ENCODE results near the gene SLC6A9.

Gene SLC6A9

DNA sequence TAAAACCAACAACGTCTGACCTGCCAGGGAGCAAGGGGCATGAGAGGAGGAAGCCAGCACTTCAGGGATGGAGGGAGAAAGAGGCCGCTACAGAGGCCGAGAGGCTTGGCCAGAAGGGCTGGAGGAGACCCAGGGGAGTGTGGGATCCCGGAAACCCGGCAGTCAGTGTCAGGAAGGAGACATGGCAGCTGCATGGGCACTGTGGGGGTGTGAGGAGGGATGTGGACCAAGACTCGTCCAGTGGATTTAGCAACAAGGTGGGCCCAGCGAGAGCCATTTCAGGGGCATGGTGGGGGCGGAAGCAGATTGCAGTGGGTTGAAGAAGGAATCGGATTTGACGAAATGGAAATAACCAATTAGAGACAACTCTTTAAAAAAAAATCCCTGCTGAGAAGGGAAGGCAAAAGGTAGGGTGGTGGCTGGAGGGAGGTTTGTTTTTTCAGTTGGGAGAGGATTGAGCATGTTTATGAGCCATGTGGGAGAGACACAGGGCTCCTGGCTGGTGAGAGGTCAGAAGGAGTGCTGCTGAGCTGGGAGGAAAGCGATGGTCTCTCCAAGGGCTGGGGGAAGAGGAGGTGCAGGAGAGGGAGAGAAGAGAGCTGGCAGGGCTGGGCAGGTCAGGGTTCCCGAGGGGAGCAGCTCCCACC lies 47.9 kb downstream of the SLC6A9 start:
- no peak for DNase-seq (ENCODE audit: low read depth)

DNA sequence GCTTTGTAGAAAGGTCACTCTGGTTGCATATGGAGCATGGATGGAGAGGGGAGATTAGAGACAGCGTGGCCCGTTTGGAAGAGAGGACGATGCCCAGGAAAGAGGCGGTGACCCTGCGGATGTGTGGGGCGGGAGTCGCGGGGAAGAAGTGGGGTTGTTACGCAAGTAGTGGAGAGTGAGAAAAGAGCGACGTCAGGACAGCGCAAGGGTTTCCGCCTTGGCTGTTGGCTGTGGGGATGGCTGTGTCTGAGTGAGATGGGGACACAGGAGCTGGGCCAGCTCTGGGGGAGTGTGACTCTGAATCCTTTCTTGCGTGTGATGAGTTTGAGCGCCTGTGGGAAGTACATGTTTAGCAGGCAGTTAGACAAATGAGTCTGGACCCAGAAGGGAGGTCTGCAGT lies 48.5 kb downstream of the SLC6A9 start:
- DNase-seq (ENCODE audit: low read depth), result no peak

DNA sequence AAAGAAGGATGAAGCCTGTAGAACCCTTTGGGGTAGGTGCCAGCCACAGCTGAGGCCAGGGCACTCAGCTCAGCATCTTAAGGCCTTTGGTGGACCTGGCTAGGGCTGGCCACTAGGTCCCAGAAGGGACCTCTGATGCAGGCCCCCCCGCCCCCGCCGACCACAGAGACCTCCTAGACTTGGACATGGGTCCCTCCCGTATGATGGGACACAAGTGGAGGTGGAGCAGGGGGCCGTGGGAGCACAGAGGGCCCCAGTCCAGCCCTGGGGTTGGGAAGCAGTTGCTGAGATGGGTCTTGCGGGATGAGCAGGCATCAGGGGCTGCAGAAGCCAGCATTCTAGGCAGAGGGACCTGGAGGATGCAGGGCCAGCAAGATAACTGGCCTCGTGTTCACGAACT lies 49.0 kb downstream of the SLC6A9 start:
- DNase-seq (ENCODE audit: low read depth), result no peak

DNA sequence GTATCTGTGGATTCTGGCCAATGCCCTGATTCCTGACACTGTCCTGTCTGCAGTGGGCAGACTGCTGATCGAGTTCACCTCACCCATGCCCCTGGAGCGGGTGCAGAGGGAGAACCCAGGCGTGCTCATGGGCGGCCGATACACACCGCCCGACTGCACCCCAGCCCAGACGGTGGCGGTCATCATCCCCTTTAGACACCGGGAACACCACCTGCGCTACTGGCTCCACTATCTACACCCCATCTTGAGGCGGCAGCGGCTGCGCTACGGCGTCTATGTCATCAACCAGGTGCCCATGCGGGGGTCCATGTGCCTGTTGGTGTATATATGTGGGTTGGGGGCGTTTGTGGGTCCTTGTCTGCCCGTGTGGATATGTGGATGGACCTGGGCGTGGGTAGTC lies 49.6 kb downstream of the SLC6A9 start:
- DNase-seq (ENCODE audit: low read depth), result no peak

DNA sequence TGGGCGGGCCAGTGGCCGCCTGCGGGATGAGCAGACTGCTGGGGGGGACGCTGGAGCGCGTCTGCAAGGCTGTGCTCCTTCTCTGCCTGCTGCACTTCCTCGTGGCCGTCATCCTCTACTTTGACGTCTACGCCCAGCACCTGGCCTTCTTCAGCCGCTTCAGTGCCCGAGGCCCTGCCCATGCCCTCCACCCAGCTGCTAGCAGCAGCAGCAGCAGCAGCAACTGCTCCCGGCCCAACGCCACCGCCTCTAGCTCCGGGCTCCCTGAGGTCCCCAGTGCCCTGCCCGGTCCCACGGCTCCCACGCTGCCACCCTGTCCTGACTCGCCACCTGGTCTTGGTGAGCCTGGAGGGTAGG lies 50.1 kb downstream of the SLC6A9 start:
- no peak for DNase-seq (ENCODE audit: low read depth)

DNA sequence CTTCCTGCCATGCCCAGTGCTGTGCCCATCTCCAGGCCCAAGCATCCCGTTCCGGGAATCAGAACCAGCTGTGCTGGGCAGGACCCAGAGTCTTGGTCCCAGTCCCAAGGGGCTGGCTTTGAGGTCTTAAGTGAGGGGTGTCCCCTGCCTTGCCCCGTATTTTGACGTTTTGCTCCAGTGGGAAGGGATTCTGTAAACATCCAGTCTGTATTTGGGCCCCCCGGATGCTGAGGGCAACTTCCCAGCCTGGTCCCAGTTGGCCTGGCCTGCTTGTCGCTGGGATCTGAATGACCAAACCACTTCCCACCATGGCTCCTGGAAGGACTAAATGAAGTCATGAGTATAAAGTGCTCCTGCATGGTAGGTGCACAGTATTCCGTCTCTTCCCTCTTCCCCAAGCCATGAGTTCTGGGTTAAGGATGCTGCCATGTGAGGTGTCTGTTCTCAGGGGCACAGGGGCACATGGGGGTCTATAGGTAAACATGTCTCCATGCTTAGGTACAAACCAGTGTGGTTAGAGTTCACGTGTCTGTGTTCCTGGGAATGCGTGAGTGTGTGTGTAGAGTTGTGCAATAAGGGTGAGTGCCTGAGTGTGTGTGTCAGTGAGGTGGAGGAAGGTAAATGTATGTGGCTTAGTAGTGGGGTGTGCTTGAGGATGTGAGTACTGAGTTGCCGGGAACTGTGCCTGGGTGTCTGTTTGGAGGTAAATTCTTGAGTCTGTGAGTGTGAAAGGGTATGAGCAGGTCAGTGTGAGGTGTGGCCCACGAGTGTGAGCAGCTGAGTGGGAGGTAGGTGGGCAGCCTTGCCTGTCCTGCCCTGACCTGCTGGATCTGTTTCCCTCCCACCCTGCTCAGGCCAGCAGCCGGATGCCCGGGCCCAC lies 50.8 kb downstream of the SLC6A9 start:
- DNase-seq (ENCODE audit: low read depth), result peak; percentile 46

DNA sequence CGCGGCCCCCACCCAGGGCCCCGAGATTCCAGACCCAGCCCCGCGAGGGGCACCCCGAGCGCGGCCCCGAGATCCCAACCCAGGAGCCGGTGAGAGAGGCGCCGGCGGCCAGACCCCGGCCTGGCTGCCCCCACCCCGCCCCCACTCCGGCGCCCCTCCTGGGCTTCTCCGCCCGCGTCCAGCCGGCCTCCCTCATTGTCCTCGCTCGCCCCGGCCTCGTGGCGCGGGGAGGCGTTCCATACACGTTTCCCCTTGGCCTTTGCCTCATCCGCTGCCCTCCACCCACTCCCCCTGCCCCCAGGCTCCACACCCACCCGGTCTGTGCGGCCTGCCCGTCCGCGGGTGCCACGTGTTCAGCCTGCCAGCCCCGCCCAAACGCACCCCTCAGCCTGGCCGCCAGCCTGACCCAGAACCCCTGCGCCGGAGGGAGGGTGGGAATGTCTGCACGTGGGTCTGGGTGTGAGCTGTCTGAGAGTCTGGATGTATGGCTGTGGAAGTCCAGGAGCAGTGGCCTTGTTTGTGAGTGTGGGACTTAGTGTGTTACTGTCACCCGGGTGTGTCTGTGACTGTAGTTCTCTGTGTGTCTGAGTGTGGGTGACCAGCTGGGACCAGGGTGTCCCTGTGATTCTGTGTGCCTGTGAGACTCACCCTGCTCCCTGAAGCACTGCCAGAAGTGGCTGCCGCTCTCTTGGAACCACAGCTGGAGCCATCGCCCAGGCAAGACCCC lies 51.6 kb downstream of the SLC6A9 start:
- DNase-seq (ENCODE audit: low read depth), result peak; percentile 69

DNA sequence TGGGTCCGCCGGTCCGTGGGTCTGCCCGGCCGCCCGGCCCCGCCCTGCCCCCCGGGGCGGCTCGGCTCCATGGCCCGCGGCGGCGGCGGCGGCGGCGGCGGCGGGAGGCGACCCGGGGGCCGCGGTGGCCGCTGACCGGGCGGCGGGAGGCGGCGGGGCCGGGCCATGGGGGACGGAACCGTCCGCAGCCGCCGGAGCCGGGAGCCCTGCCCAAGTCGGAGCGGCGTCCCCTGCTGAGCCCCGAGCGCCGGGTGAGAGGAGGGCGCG lies 52.1 kb downstream of the SLC6A9 start:
- peak; percentile 15 for DNase-seq (ENCODE audit: low read depth)

DNA sequence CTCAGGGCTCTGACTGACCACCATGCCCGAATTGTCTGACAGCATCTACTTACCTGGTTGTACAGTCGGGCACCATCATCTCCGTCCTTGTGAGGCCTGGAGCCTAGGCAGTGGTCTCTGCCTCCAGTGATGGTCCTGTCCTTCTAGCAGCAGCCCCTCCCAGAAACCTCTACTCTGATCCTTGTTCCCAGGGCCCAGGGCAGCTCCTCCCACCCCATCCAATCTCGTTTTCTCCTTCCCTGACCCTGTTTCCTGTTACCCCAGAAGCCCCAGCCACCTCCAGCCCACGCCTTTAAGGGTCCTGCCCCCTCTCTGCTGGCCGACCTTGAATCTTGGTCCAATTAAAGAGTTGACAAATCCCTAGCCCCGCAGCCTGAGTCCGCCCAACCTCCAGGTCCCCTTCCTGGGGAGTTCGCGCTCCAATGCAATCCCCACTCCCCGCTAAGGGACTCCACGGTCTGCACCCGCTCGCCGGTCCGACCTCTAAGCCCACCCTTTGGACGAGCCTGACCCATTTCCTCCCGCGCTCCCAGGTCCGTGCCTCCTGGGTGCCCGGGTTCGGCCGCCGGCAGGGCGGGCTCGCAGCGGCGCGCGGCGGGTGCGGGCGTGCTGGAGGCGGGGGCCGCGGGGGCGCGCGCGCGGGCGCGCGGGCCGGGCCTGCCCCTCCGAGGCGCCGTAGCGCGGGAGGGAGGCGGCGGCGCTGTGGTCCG lies 52.6 kb downstream of the SLC6A9 start, which contains the start of gene B4GALT2:
Gene B4GALT2, plus strand, starts transcription at position 660 of the 710 bp plus-strand sequence. CDS start 1,951 bp downstream, outside the sequence.
- DNase-seq (ENCODE audit: low read depth), result peak; percentile 46

DNA sequence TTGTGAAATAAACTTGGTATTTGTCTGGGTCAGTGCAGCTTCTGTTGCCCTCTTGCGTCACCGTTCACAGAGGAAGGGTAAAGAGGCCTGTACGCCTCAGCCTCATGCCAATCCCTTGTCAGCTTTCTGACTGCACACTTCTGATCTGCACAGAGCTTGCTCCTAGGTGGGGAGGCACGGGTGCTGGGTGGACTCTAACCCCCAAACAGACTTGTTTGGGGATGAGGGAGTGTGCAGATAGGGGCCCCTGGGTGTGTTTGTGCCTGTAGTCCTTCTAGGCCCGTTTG lies 53.1 kb downstream of the SLC6A9 start:
- no peak for DNase-seq (ENCODE audit: low read depth)

DNA sequence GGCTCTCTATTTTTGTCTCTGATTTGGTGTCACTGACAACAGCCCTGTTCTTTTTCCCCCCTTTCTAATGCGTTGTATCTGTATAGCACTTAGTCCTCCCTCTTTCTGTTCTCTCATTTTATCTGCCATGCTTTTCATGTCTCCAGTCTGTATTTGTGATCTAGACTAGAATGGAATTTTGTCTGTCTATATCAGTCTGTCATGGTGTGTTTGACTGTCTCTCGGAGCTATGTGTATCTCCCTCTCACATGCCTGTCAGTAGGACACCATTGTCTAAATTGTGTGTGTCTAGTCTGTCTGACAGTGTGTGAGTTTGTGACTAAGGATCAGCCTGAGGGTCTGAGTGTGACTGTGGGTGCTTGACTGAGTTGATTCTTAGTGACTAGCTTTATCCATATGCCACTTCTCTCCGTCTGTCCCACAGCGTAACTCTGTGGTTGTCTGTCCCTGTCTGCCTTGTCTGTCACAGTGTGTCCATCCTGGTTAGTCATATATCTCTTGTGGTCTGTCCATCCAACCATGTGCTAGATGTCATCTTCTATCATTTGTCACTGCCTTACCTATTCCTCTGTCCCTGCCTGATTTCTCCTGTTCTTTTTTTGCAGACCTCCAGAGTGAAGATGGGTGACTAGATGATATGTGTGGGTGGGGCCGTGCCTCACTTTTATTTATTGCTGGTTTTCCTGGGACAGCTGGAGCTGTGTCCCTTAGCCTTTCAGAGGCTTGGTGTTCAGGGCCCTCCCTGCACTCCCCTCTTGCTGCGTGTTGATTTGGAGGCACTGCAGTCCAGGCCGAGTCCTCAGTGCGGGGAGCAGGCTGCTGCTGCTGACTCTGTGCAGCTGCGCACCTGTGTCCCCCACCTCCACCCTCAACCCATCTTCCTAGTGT lies 53.6 kb downstream of the SLC6A9 start:
- DNase-seq (ENCODE audit: low read depth), result no peak

DNA sequence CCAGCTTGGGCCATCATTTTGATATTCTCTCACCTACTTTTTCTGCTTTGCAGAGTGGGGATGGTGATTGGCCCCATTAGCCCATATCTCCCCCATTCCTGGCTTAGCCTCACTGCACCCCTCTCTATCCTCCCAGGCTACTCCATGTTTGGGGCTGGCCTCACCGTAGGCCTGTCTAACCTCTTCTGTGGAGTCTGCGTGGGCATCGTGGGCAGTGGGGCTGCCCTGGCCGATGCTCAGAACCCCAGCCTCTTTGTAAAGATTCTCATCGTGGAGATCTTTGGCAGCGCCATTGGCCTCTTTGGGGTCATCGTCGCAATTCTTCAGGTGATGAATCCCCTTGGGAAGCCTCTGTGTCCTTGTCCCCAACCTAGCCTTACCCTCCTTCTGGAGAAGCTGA lies 54.4 kb downstream of the SLC6A9 start:
- no peak for DNase-seq (ENCODE audit: low read depth)

DNA sequence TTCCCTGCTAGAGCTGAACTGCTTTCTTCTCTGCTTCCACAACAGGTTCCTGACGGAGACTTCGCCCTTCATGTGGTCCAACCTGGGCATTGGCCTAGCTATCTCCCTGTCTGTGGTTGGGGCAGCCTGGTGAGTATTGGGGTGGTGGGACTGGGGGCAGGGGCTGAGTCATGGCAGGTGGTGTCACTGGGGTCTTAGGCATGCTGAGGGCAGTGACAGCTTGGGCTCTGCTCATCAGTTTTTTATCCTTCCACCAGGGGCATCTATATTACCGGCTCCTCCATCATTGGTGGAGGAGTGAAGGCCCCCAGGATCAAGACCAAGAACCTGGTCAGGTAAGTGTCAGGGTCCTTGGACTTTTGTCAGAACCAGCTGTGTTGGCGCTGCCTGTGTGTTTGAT lies 55.2 kb downstream of the SLC6A9 start:
- no peak for DNase-seq (ENCODE audit: low read depth)

DNA sequence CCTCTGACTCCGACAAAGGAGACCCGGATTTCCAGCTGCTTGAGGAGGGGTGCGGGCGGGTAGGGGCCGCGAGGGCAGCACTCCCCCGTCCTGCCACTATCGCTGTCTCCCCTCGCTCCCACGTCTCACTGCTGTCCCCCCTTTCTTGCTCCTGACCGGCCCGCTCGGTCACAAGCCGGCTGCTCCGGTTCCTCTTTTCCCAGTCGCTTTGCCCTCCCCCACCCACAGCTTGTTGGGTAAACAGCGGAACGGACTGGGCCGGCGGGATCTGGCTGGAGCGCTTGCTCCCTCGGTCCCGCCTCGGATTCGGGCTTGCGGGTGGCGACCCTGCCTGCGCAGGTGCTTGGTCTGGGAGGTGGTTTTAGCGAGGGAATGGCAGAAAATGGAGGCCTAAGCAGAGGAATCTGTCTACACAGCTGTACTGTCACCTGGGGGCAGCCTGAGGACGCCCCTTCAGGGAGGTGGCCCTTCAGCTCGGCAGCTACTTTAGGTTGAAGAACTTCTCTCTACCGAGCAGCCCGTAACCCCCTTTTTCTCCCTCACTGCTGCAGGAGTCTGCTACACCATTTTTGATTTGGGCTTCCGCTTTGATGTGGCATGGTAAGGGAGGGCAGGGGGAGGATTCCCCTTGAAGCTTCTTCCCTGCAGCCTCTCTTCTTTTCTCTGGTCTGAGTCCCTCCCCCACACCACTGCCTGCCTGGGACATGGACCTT lies 55.9 kb downstream of the SLC6A9 start:
- DNase-seq (ENCODE audit: low read depth), result peak; percentile 37

DNA sequence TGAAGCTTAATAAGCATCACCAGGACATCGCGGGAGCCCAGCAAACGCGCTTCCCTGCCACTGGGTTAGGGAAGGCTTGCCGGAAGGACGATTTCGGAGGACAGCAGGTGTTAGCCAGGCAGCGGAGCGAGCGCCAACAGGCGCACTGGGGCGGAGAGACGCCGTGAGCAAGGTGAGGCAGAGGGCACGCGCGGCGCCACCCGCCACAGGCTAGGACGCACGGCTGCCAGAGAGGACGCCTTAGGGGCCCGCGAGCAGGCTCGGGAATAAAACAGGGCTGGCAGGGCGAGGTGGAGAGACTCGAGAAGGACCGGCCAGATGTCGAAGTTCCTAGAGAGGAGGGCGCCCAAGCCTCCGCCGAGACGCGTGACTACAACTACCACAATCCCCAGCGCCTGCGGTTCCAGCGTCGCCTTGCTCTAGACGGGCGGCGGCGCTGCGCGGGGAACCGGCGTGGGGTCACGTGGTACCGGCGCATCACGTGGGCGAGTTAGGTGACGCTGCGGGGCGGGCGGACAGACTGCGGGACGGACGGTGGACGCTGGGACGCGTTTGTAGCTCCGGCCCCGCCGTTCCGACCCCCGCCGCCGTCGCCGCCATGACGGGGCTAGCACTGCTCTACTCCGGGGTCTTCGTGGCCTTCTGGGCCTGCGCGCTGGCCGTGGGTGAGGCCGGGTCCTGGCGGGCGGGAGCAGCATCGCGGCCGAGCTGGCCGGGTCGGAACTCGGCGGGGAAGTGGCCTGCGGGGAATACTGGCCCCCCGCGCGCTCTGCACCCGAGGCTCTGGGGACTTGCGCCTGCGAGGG lies 56.6 kb downstream of the SLC6A9 start, which contains the start of gene ATP6V0B:
Gene ATP6V0B, plus strand, starts transcription at position 518 of the 806 bp plus-strand sequence. Its CDS starts 81 bp downstream, at position 599.
- DNase-seq (ENCODE audit: low read depth), result peak; percentile 93

DNA sequence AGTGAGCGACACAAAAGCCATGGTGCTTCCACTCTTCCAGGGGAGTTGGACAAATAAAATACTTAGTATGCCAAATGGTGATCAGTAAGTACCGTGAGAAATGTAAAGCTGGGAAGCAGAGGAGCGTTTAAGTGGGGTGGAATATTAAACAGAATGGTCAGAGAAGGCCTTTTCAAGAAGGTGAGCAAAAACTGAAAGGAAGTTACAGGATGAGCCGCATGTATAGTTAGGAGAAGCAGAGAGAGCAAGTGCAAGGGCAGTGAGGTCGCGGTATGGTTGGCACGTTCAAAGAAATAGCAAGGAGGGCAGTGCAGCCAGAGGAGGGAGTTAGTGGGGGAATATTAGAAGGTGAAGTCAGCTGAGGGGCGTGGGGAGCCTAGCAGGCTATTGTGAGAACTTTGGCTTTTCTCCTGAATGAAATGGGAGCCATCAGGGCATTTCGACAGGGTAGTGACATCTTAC lies 57.2 kb downstream of the SLC6A9 start:
- peak; percentile 22 for DNase-seq (ENCODE audit: low read depth)

DNA sequence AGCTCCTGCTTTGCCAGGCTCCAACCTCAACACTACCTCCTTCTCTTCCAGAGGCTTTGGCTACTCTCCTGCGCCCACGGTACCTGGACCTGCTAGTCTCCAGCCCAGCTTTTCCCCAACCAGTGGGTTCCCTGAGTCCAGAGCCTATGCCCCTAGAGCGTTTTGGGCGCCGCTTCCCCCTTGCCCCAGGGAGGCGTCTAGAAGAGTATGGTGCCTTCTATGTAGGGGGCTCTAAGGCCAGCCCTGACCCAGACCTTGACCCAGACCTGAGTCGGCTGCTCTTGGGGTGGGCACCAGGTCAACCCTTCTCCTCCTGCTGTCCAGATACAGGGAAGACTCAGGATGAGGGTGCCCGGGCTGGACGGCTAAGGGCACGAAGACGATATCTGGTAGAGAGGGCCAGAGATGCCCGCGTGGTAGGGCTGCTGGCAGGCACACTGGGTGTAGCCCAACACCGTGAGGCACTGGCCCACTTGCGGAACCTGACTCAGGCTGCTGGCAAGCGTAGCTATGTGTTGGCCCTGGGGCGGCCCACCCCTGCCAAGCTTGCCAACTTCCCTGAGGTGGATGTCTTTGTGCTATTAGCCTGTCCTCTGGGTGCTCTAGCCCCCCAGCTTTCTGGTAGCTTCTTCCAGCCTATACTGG lies 59.8 kb downstream of the SLC6A9 start:
- no peak for DNase-seq (ENCODE audit: low read depth)

DNA sequence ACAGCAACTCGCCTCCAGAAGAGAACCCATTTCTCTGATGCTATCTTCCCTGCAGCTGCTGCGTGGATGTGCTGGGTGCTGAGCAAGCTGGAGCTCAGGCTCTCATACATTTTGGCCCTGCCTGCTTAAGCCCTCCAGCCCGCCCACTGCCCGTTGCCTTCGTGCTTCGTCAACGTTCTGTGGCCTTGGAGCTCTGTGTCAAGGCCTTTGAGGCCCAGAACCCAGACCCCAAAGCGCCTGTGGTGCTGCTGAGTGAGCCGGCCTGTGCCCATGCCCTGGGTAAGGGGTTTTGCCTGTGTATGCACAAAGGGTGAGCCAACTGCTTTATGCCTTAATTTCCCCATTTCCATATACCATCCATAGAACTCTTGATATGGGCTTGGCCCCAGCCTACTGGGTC lies 60.4 kb downstream of the SLC6A9 start:
- no peak for DNase-seq (ENCODE audit: low read depth)

DNA sequence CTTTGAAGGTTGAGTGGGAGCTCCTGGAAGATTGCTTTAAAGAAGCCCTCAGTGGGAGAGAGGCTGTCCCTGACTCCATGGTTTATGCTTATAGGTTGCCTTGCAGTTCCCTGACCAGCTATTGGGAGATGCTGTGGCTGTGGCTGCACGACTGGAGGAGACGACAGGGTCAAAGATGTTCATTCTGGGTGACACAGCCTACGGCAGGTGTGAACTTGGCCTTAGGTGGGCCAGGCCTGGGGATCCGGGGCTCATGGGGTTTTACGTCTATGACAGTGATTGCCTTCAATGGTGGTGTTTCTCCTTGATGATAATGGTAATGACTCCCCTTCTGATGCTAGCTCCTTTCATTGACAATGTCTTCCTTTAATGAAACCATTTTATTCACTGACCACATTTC lies 60.8 kb downstream of the SLC6A9 start:
- no peak for DNase-seq (ENCODE audit: low read depth)
